ENCODE data around the gene XKR7. TPM values are rescaled to one million over a fixed set of nuclear protein-coding genes. Genes with fewer than 3 reads are reported as not detected.

Gene XKR7
- total and polyA plus RNA-seq, 10 of the 15 experiments (the other 5 are each of a cell fraction or from before 2014, with no cell fraction given), result not detected

DNA sequence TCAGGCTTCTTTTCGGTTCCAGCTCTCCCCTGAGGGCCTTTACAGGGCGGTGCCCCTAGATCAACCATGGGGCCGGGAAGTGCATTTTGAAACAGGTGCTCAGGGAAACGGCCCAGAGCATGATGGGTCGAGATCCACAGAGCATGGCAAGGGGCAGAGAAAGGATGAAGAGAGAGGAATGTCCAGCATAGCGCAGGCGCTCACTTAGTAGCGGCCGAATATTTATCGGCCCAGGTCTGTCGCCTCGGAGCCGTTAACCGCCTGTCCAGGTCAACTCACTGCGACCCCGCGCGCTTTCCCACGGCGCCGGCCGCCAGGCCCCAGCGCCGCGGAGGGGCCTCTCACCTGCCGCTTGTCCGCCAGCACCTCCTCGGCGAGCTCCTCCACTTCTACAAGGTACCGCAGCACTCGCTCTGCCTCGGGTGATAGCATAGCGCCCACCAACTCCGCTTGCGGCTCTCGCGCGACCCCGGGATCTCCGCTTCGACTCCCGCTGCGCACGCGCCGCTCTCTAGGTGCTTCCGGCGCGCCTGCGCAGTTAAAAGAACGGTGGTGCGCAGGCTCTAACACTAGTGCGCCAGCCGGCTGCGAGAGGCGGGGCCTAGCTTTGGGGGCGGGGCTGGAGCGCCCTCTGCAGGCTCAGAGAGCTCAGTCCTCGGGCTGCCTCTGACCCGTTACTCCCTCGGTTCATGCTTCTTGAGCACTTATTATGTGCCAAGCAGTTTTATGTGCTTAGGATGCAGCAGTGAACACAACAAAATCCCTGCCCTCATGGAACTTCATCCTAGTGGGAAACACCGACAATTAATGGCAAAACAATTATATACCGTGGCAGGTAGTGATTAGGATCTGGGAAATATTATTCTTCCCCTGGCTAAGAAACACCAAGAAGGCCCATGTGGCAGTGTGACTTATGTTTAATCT, 16.2 kb upstream of the XKR7 start, which contains the start of gene PDRG1:
PDRG1 (minus strand) TSS at position 517 of the 924 bp plus-strand sequence; CDS start at position 432, 85 bp downstream.
- Histone ChIP-seq H3K4me3 (peak within 1 kb of the TSS; percentile 90), H3K9me3 (replicated peaks; ENCODE audit: control insufficient read depth, insufficient read depth, low read length) (peaks cover 2% of the 10 kb centered on the region; the same call in 1 of the 3 replicates), H3K79me2 (ENCODE audit: control insufficient read depth, insufficient read depth, low read length) (peaks cover 23% of the 10 kb centered on the region), H3K27ac (ENCODE audit: control insufficient read depth, insufficient read depth) (peak within 1 kb of the TSS; percentile 55), H3K27me3 (replicated peaks in 1 of 2; ENCODE audit: control insufficient read depth in 2 of 2, insufficient read depth in 2 of 2, low read length in 1 of 2) (no peaks in the 10 kb centered on the region), H4K20me1 (ENCODE audit: control insufficient read depth, insufficient read depth) (no peaks in the 10 kb centered on the region), H3K36me3 (ENCODE audit: control insufficient read depth in 2 of 2, insufficient read depth in 2 of 2, low read length in 1 of 2) (peaks cover 15 to 16% of the 10 kb centered on the region in 2 experiments), H3K9ac (ENCODE audit: control insufficient read depth, insufficient read depth, low read length) (peak within 1 kb of the TSS; percentile 76), H2AFZ (ENCODE audit: control insufficient read depth, low read depth, low read length) (peak within 1 kb of the TSS; percentile 11), H3K4me2 (ENCODE audit: control insufficient read depth, insufficient read depth) (peak within 1 kb of the TSS; percentile 79), H3K4me1 (ENCODE audit: control insufficient read depth, insufficient read depth, low read length) (peaks cover 6% of the 10 kb centered on the region)
- peak; percentile 92 for FAIRE-seq
- RAD21 ChIA-PET (ENCODE audit: unreplicated experiment), result interaction anchor here (0.6 to 11.9 kb wide), 32 partner anchors 10 to 158 kb away, joined by 3 to 248 read pairs (median 4); partner anchors contain the start of gene TM9SF4
- ATAC-seq, result peak; percentile 98
- BruUV-seq (replicated peaks), result TSS peak; percentile 60
- CTCF ChIA-PET, result interaction anchor here (0.8 to 4.9 kb wide), 38 partner anchors 9 to 700 kb away, joined by 3 to 307 read pairs (median 6); no protein-coding TSS in a partner anchor
- POLR2A ChIA-PET, result interaction anchor here (0.7 to 2.6 kb wide), 10 partner anchors 18 to 101 kb away, joined by 3 to 10 read pairs (median 4); partner anchors contain the start of genes DUSP15 and TTLL9
- DNase-seq (ENCODE audit: low read depth, low spot score), result peak; percentile 76
- intact Hi-C loops (cut with micrococcal nuclease; ENCODE audit: unreplicated experiment) (loop anchor here (1.0 to 10.0 kb wide), 3 partner anchors 99 to 143 kb away; no protein-coding TSS in a partner anchor), in situ Hi-C loops (cut with MboI) (loop anchor here (5.0 kb wide), 1 partner anchor 94 kb away; no protein-coding TSS in a partner anchor)
- SMC1A ChIA-PET (ENCODE audit: uncharacterized antibody, unreplicated experiment), result interaction anchor here (0.7 to 6.6 kb wide), 28 partner anchors 12 to 144 kb away, joined by 3 to 181 read pairs (median 6); partner anchors contain the start of genes DUSP15 and TTLL9
- WGBS (ENCODE audit: insufficient coverage, insufficient replicate concordance, low lambda C conversion rate, missing lambda C conversion rate), result 1% methylated on average over 63 of the region's 63 CpGs
- TF ChIP-seq DPF2 (IDR thresholded peaks at IDR 0.05) (0 out of 2 replicates have a peak, but pooled peaks have one; percentile 52), POLR2AphosphoS2 (IDR thresholded peaks at IDR 0.05; ENCODE audit: low read depth, low read length) (no peak; the same call in 1 of the 2 replicates), NFIC (IDR thresholded peaks at IDR 0.05; ENCODE audit: low read depth, low read length) (no peak), BHLHE40 (IDR thresholded peaks at IDR 0.05; ENCODE audit: borderline replicate concordance in 1 of 2, low read depth in 2 of 2, low read length in 1 of 2) (peak in 1 of 2 experiments; percentile 74; a peak in 3 of 4 replicates), ASH2L (IDR thresholded peaks at IDR 0.05; ENCODE audit: borderline replicate concordance, low read depth) (no peak), BMI1 (IDR thresholded peaks at IDR 0.05; ENCODE audit: borderline replicate concordance) (no peak), EP300 (IDR thresholded peaks at IDR 0.05; ENCODE audit: borderline replicate concordance in 1 of 2, control insufficient read depth in 1 of 2, low read depth in 2 of 2, low read length in 2 of 2) (no peak), FOXK2 (IDR thresholded peaks at IDR 0.05) (no peak), RB1 (IDR thresholded peaks at IDR 0.05; ENCODE audit: borderline replicate concordance) (peak; percentile 64; the same call in 1 of the 2 replicates), SREBF2 (IDR thresholded peaks at IDR 0.05; ENCODE audit: low read length) (no peak), RUNX3 (IDR thresholded peaks at IDR 0.05; ENCODE audit: low read length) (0 out of 2 replicates have a peak, but pooled peaks have one; percentile 23), MEF2B (IDR thresholded peaks at IDR 0.05; ENCODE audit: partially characterized antibody, poor library complexity, severe bottlenecking) (no peak), ZNF24 (IDR thresholded peaks at IDR 0.05) (no peak)
- TF ChIP-seq, protein P1, sequence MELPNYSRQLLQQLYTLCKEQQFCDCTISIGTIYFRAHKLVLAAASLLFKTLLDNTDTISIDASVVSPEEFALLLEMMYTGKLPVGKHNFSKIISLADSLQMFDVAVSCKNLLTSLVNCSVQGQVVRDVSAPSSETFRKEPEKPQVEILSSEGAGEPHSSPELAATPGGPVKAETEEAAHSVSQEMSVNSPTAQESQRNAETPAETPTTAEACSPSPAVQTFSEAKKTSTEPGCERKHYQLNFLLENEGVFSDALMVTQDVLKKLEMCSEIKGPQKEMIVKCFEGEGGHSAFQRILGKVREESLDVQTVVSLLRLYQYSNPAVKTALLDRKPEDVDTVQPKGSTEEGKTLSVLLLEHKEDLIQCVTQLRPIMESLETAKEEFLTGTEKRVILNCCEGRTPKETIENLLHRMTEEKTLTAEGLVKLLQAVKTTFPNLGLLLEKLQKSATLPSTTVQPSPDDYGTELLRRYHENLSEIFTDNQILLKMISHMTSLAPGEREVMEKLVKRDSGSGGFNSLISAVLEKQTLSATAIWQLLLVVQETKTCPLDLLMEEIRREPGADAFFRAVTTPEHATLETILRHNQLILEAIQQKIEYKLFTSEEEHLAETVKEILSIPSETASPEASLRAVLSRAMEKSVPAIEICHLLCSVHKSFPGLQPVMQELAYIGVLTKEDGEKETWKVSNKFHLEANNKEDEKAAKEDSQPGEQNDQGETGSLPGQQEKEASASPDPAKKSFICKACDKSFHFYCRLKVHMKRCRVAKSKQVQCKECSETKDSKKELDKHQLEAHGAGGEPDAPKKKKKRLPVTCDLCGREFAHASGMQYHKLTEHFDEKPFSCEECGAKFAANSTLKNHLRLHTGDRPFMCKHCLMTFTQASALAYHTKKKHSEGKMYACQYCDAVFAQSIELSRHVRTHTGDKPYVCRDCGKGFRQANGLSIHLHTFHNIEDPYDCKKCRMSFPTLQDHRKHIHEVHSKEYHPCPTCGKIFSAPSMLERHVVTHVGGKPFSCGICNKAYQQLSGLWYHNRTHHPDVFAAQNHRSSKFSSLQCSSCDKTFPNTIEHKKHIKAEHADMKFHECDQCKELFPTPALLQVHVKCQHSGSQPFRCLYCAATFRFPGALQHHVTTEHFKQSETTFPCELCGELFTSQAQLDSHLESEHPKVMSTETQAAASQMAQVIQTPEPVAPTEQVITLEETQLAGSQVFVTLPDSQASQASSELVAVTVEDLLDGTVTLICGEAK (IDR thresholded peaks at IDR 0.05; ENCODE audit: borderline replicate concordance), result no peak
- TF ChIP-seq, protein P2, sequence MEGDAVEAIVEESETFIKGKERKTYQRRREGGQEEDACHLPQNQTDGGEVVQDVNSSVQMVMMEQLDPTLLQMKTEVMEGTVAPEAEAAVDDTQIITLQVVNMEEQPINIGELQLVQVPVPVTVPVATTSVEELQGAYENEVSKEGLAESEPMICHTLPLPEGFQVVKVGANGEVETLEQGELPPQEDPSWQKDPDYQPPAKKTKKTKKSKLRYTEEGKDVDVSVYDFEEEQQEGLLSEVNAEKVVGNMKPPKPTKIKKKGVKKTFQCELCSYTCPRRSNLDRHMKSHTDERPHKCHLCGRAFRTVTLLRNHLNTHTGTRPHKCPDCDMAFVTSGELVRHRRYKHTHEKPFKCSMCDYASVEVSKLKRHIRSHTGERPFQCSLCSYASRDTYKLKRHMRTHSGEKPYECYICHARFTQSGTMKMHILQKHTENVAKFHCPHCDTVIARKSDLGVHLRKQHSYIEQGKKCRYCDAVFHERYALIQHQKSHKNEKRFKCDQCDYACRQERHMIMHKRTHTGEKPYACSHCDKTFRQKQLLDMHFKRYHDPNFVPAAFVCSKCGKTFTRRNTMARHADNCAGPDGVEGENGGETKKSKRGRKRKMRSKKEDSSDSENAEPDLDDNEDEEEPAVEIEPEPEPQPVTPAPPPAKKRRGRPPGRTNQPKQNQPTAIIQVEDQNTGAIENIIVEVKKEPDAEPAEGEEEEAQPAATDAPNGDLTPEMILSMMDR (IDR thresholded peaks at IDR 0.05 in 2 of 3, conservative IDR thresholded peaks at IDR 0.05 in 1 of 3; ENCODE audit: control insufficient read depth in 2 of 3, extremely low read depth in 1 of 3, insufficient read depth in 1 of 3, low read depth in 3 of 3, low read length in 3 of 3), result peak; percentile 96 to 99 (median 96); a peak in 5 of 6 replicates

Measured in GM12878 (cell line).